VCaP (cell line): ENCODE data around the gene FLVCR1.
"Not testable (repeated sequence)": the region's sequence is repeated elsewhere in the genome, so short reads cannot be mapped to it uniquely, and the experiment has no call there.

Source experiments
- H3K27ac ChIP-seq: fragments of 450-650 bp; 2 replicates; pipeline ENCODE4 v1.5.1; 2017
- CTCF ChIP-seq: fragments of 450-650 bp; conservative IDR thresholded peaks from 2 replicates; pipeline ENCODE4 v1.5.1; 2017; ENCODE audit warnings: mild to moderate bottlenecking, moderate library complexity

Gene FLVCR1

GRCh38 chr1:212892108-212892507 lies 34.0 kb downstream of the FLVCR1 start:
- no peak for TF ChIP-seq CTCF
- no peak overlapping the region for H3K27ac ChIP-seq

- TF ChIP-seq CTCF: no peak
- H3K27ac ChIP-seq: no peak overlapping the region
These were observed 41.8 kb downstream of the FLVCR1 start for GRCh38 chr1:212899845-212900244.

GRCh38 chr1:212901290-212901689 lies 43.2 kb downstream of the FLVCR1 start:
- TF ChIP-seq CTCF: no peak
- H3K27ac ChIP-seq: no peak overlapping the region

- no peak for TF ChIP-seq CTCF
- no peak overlapping the region for H3K27ac ChIP-seq
These were observed 44.0 kb downstream of the FLVCR1 start for GRCh38 chr1:212902054-212902453.

- TF ChIP-seq CTCF: no peak
These were observed 45.6 kb downstream of the FLVCR1 start for GRCh38 chr1:212903664-212904063.

GRCh38 chr1:212908071-212908470 lies 50.0 kb downstream of the FLVCR1 start:
- H3K27ac ChIP-seq: not testable (repeated sequence)

More at GRCh38 chr1:212903664-212904063, 45.6 kb downstream of the FLVCR1 start:
- H3K27ac ChIP-seq: no peak overlapping the region

GRCh38 chr1:212908971-212909370 lies 50.9 kb downstream of the FLVCR1 start:
- TF ChIP-seq CTCF: no peak
- H3K27ac ChIP-seq: no peak overlapping the region

GRCh38 chr1:212909652-212910063 lies 51.6 kb downstream of the FLVCR1 start:
- no peak overlapping the region for H3K27ac ChIP-seq
- TF ChIP-seq CTCF: no peak

GRCh38 chr1:212910213-212910612 lies 52.1 kb downstream of the FLVCR1 start:
- not testable (repeated sequence) for H3K27ac ChIP-seq

GRCh38 chr1:212913638-212914037 lies 55.6 kb downstream of the FLVCR1 start:
- H3K27ac ChIP-seq: not testable (repeated sequence)

GRCh38 chr1:212914110-212914509 lies 56.0 kb downstream of the FLVCR1 start:
- H3K27ac ChIP-seq: not testable (repeated sequence)
